Measurements from ENCODE around the gene MAP2K4. TPM values are rescaled to one million over a fixed set of nuclear protein-coding genes. Genes with fewer than 3 reads are reported as not detected.

Gene MAP2K4
- polyA plus RNA-seq, 2 of the 4 experiments (the other 2 are of a cell fraction) = 28.9 to 47.7 TPM

DNA sequence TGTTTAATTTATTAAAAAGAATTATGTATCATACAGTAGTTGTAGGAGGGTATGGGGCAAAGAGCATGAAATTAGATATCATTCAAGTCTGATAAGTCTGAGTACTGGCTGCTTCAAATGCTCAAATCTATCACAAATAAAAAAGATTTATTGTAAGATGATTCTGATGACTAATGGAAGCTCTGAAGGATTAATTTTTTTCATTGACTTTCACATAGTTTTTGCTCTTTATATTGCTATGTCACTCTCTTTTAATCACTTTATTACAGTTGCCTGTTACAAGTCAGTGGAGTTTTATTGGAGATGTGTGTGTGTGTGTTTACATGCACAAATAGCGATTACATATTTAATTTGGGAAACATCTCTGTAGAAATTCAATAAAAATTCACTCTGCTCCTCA lies 15.0 kb downstream of the MAP2K4 start:
- 92% methylated on average over 1 of the region's 1 CpG for WGBS (ENCODE audit: missing lambda C conversion rate)
- ATAC-seq = no peak
- POLR2A ChIA-PET = no interaction called here

DNA sequence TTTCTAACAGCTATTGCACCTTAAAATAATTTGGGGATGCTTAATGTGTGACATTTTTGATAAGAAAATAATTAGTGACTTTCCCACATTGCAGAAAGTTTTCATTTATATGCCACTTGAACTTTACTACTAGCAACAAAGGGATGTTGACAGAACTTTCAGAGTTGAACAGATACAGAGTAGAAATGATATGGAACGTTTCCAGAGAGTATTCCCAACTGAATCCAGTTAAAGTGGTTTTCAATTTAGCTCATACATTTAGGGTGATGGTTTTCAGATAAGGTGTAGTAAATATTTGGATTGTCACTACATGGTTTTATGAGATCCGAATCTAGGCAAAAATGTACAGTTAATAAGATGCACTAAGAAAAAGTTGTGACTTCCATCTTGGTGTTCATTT lies 17.3 kb downstream of the MAP2K4 start:
- TF ChIP-seq NR3C1 (IDR thresholded peaks at IDR 0.05) (no peak), EP300 (IDR thresholded peaks at IDR 0.05) (no peak), EHF (CRISPR knock-in tag; IDR thresholded peaks at IDR 0.05) (no peak), FOXS1 (CRISPR knock-in tag; IDR thresholded peaks at IDR 0.05) (no peak), ZSCAN20 (CRISPR knock-in tag; IDR thresholded peaks at IDR 0.05) (no peak), RFX5 (IDR thresholded peaks at IDR 0.05) (no peak), NFE2L2 (conservative IDR thresholded peaks at IDR 0.05; ENCODE audit: low read length) (no peak), CHD2 (IDR thresholded peaks at IDR 0.05; ENCODE audit: low read length, partially characterized antibody) (no peak), RAD21 (conservative IDR thresholded peaks at IDR 0.05 in 1 of 2, IDR thresholded peaks at IDR 0.05 in 1 of 2) (no peak), SMC3 (IDR thresholded peaks at IDR 0.05) (no peak), MAFK (IDR thresholded peaks at IDR 0.05; ENCODE audit: partially characterized antibody) (no peak)
- TF ChIP-seq, protein P1, sequence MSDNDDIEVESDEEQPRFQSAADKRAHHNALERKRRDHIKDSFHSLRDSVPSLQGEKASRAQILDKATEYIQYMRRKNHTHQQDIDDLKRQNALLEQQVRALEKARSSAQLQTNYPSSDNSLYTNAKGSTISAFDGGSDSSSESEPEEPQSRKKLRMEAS (IDR thresholded peaks at IDR 0.05) = no peak
- TF ChIP-seq, protein P2, sequence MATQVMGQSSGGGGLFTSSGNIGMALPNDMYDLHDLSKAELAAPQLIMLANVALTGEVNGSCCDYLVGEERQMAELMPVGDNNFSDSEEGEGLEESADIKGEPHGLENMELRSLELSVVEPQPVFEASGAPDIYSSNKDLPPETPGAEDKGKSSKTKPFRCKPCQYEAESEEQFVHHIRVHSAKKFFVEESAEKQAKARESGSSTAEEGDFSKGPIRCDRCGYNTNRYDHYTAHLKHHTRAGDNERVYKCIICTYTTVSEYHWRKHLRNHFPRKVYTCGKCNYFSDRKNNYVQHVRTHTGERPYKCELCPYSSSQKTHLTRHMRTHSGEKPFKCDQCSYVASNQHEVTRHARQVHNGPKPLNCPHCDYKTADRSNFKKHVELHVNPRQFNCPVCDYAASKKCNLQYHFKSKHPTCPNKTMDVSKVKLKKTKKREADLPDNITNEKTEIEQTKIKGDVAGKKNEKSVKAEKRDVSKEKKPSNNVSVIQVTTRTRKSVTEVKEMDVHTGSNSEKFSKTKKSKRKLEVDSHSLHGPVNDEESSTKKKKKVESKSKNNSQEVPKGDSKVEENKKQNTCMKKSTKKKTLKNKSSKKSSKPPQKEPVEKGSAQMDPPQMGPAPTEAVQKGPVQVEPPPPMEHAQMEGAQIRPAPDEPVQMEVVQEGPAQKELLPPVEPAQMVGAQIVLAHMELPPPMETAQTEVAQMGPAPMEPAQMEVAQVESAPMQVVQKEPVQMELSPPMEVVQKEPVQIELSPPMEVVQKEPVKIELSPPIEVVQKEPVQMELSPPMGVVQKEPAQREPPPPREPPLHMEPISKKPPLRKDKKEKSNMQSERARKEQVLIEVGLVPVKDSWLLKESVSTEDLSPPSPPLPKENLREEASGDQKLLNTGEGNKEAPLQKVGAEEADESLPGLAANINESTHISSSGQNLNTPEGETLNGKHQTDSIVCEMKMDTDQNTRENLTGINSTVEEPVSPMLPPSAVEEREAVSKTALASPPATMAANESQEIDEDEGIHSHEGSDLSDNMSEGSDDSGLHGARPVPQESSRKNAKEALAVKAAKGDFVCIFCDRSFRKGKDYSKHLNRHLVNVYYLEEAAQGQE (IDR thresholded peaks at IDR 0.05) = no peak
- TF ChIP-seq, protein P3, sequence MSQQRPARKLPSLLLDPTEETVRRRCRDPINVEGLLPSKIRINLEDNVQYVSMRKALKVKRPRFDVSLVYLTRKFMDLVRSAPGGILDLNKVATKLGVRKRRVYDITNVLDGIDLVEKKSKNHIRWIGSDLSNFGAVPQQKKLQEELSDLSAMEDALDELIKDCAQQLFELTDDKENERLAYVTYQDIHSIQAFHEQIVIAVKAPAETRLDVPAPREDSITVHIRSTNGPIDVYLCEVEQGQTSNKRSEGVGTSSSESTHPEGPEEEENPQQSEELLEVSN (IDR thresholded peaks at IDR 0.05; ENCODE audit: borderline replicate concordance, low read depth) = no peak
- TF ChIP-seq, protein P4, sequence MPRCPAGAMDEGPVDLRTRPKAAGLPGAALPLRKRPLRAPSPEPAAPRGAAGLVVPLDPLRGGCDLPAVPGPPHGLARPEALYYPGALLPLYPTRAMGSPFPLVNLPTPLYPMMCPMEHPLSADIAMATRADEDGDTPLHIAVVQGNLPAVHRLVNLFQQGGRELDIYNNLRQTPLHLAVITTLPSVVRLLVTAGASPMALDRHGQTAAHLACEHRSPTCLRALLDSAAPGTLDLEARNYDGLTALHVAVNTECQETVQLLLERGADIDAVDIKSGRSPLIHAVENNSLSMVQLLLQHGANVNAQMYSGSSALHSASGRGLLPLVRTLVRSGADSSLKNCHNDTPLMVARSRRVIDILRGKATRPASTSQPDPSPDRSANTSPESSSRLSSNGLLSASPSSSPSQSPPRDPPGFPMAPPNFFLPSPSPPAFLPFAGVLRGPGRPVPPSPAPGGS (IDR thresholded peaks at IDR 0.05) = no peak
- TF ChIP-seq, protein P5, sequence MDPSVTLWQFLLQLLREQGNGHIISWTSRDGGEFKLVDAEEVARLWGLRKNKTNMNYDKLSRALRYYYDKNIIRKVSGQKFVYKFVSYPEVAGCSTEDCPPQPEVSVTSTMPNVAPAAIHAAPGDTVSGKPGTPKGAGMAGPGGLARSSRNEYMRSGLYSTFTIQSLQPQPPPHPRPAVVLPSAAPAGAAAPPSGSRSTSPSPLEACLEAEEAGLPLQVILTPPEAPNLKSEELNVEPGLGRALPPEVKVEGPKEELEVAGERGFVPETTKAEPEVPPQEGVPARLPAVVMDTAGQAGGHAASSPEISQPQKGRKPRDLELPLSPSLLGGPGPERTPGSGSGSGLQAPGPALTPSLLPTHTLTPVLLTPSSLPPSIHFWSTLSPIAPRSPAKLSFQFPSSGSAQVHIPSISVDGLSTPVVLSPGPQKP (IDR thresholded peaks at IDR 0.05; ENCODE audit: low read depth, low read length) = no peak
- Histone ChIP-seq H3K4me2 (no peak overlapping the region), H3K9me3 (no peaks in the 10 kb centered on the region), H3K4me3 (no peak overlapping the region), H3K4me1 (peaks cover 36% of the 10 kb centered on the region), H3K27ac (no peak overlapping the region)
- POLR2A ChIA-PET = interaction anchor here (3.1 kb wide), 1 partner anchor 41 kb away, joined by 13 read pairs; the partner anchor contains the start of gene ZNF18
- WGBS (ENCODE audit: missing lambda C conversion rate) = 51% methylated on average over 2 of the region's 2 CpGs
- DNase-seq (ENCODE audit: low read depth in 1 of 2, low spot score in 1 of 2) = no peak
- no peak for ATAC-seq
- CTCF ChIA-PET = interaction anchor here (1.6 kb wide), 1 partner anchor 102 kb away, joined by 3 read pairs; no protein-coding TSS in a partner anchor
- FAIRE-seq = no peak

More for the DNA sequence above, 15.0 kb downstream of the MAP2K4 start:
- Histone ChIP-seq H3K4me1 (peaks cover 29% of the 10 kb centered on the region), H3K27ac (no peak overlapping the region), H3K4me2 (no peak overlapping the region), H3K4me3 (no peak overlapping the region), H3K9me3 (no peaks in the 10 kb centered on the region)
- TF ChIP-seq NR3C1 (IDR thresholded peaks at IDR 0.05) (no peak), EHMT2 (IDR thresholded peaks at IDR 0.05; ENCODE audit: low read depth) (no peak), SMC3 (IDR thresholded peaks at IDR 0.05) (no peak), FOSL2 (IDR thresholded peaks at IDR 0.05) (no peak), FOSL2 (CRISPR knock-in tag; IDR thresholded peaks at IDR 0.05) (no peak), JUN (IDR thresholded peaks at IDR 0.05) (no peak), ZC3H11A (IDR thresholded peaks at IDR 0.05) (no peak), MAFK (IDR thresholded peaks at IDR 0.05; ENCODE audit: partially characterized antibody) (no peak), ZSCAN20 (CRISPR knock-in tag; IDR thresholded peaks at IDR 0.05) (no peak), FOSB (CRISPR knock-in tag; IDR thresholded peaks at IDR 0.05) (no peak), KDM5A (IDR thresholded peaks at IDR 0.05) (no peak), SREBF2 (IDR thresholded peaks at IDR 0.05) (no peak), GATA3 (IDR thresholded peaks at IDR 0.05; ENCODE audit: borderline replicate concordance) (no peak), HOXB13 (CRISPR knock-in tag; IDR thresholded peaks at IDR 0.05; ENCODE audit: low read depth) (no peak)
- TF ChIP-seq, protein P4 (IDR thresholded peaks at IDR 0.05) = no peak
- TF ChIP-seq, protein P6, sequence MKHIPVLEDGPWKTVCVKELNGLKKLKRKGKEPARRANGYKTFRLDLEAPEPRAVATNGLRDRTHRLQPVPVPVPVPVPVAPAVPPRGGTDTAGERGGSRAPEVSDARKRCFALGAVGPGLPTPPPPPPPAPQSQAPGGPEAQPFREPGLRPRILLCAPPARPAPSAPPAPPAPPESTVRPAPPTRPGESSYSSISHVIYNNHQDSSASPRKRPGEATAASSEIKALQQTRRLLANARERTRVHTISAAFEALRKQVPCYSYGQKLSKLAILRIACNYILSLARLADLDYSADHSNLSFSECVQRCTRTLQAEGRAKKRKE (CRISPR knock-in tag; IDR thresholded peaks at IDR 0.05; ENCODE audit: low read depth) = no peak
- no peak for FAIRE-seq
- CTCF ChIA-PET = interaction anchor here (1.3 kb wide), 1 partner anchor 9 kb away, joined by 4 read pairs; no protein-coding TSS in a partner anchor
- no peak for DNase-seq (ENCODE audit: low read depth in 1 of 2, low spot score in 1 of 2)

Data from A549 (cell line).